ENCODE results near the gene FTL. TPM values are rescaled to one million over a fixed set of nuclear protein-coding genes. Genes with fewer than 3 reads are reported as not detected.

FTL gene
- total RNA-seq, 1 donor from 2014 or later: 1,701 TPM

DNA sequence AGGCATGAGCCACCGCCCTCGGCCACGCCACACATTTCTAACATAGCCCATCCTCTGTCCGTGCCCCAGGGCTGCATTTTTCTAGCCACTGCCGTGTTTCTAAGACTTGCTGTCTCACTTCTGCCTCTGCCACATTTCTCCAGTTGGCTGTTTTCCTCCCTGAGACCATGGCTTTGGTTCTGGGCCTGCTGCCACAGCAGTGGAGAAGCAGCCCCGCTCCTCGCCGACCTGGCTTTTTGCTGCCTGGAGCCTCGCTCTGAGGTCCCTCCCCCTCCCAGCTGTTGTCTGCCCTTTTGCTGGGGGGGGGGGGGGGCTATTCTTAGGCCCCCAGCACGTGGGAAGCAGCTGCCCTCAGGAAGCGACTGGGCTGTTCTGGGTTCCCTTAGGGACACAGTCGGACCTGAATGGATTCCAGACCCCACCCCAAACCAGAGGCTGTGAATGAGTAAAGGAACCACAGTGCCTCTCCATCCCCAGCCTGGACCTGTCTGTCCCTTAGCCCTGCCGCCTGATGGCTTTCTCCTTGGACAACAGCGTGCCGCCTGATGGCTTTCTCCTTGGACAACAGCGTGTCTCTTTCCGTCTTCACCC lies 24.7 kb downstream of the FTL start:
- no peak overlapping the region for H3K4me3 ChIP-seq (ENCODE audit: low read depth, low read length)
- TF ChIP-seq, protein P1, sequence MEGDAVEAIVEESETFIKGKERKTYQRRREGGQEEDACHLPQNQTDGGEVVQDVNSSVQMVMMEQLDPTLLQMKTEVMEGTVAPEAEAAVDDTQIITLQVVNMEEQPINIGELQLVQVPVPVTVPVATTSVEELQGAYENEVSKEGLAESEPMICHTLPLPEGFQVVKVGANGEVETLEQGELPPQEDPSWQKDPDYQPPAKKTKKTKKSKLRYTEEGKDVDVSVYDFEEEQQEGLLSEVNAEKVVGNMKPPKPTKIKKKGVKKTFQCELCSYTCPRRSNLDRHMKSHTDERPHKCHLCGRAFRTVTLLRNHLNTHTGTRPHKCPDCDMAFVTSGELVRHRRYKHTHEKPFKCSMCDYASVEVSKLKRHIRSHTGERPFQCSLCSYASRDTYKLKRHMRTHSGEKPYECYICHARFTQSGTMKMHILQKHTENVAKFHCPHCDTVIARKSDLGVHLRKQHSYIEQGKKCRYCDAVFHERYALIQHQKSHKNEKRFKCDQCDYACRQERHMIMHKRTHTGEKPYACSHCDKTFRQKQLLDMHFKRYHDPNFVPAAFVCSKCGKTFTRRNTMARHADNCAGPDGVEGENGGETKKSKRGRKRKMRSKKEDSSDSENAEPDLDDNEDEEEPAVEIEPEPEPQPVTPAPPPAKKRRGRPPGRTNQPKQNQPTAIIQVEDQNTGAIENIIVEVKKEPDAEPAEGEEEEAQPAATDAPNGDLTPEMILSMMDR (IDR thresholded peaks at IDR 0.05; ENCODE audit: insufficient read depth, low read length, severe bottlenecking): no peak
- FAIRE-seq: no peak
- H3K27me3 ChIP-seq (ENCODE audit: control insufficient read depth, insufficient read depth, low read length): no peaks in the 10 kb centered on the region
- H3K36me3 ChIP-seq (ENCODE audit: control insufficient read depth, insufficient read depth, low read length): peaks cover 26% of the 10 kb centered on the region
- no peak for DNase-seq (ENCODE audit: low read depth)

DNA sequence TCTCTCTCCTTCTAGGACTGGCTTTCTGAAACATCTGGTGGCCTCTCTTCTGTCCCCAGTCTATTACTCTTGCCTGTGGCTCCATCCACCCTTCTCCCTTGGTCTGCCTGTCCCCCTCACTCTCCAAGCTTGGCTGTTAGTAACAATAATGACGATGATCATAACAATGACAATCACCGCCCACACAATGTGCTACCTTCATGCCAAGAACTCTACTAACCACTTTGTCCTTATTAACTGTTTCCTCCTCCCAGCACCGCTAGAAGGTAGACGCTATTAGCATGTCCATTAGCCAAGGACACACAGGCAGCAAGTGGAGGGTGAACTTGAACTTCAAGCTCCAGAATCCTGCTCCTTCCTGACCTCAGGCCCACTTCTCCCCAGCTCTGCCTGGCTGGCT lies 25.3 kb downstream of the FTL start:
- TF ChIP-seq, protein P1 (IDR thresholded peaks at IDR 0.05; ENCODE audit: insufficient read depth, low read length, severe bottlenecking): no peak
- DNase-seq (ENCODE audit: low read depth): no peak
- Histone ChIP-seq H3K4me3 (ENCODE audit: low read depth, low read length) (no peak overlapping the region), H3K36me3 (ENCODE audit: control insufficient read depth, insufficient read depth, low read length) (peaks cover 22% of the 10 kb centered on the region), H3K27me3 (ENCODE audit: control insufficient read depth, insufficient read depth, low read length) (no peaks in the 10 kb centered on the region)
- no peak for FAIRE-seq

DNA sequence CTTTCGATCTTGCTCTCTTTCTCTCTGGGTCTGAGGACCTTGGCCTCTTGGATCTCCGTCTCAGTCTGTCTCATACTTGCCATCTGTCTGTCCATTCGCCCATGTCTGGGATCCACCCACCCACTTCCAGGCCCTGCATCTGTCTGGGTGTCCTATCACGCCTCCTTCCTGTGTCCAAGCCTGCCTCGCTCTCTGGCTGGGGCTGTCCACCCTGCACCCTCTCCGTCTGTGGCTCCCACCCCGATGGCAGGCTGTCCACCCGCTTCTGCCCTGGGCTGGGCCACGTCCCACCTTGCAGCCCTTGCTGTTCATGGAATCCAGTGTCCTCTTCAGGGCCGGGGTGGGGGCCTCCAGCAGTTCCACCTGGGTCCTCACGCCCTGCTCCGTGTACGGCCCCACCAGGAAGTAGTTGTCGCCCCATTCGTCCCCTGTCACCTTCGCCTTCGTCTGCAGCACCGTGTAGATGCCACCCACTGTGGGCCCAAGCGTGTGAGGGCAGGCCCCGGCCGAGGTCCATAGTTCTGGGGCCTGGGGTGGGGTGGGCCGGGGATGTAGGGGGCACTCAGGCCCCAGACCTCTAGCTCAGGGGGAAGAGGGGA lies 26.0 kb downstream of the FTL start:
- DNase-seq (ENCODE audit: low read depth) (no peak), FAIRE-seq (no peak)
- Histone ChIP-seq H3K4me3 (ENCODE audit: low read depth, low read length) (no peak overlapping the region), H3K27me3 (ENCODE audit: control insufficient read depth, insufficient read depth, low read length) (no peaks in the 10 kb centered on the region), H3K36me3 (ENCODE audit: control insufficient read depth, insufficient read depth, low read length) (peaks cover 17% of the 10 kb centered on the region)
- TF ChIP-seq, protein P1 (IDR thresholded peaks at IDR 0.05; ENCODE audit: insufficient read depth, low read length, severe bottlenecking): no peak

DNA sequence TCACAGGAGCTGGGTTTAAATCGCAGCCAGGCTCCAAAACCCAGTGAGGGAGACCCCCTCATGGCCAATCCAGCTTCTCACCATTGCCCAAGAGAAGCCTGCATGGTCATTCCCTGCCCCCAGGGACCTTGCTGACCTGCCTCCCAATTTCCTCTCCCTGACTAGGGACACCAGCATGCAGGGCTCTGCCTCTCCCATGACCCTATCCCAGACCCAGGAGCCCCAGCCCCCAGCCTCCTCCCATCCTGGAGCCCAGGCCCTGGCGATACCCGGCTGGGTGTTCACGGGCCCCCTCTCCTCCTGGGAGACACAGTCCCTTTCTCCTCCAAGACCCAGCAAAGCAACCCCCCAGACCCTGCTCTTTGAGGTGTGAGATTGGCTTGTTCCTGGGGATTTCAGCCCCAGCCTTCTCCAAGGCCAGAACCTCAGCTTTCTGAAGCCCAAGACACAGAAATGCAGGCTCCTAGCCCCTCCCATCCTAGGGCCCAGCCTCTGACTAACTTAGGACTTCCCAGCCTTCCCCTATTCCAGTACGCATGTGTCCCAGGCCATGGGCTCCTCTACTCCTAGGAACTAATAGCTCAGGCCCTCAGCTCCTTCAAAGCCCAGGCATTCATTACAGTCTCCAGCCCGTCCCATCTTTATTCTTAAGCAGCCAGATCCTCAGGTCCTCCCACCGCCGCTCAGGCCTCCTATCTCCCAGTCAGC lies 26.9 kb downstream of the FTL start:
- Histone ChIP-seq H3K27me3 (ENCODE audit: control insufficient read depth, insufficient read depth, low read length) (no peaks in the 10 kb centered on the region), H3K4me3 (ENCODE audit: low read depth, low read length) (peak overlapping the region; percentile 82), H3K36me3 (ENCODE audit: control insufficient read depth, insufficient read depth, low read length) (peaks cover 13% of the 10 kb centered on the region)
- FAIRE-seq (no peak), DNase-seq (ENCODE audit: low read depth) (peak; percentile 69)
- TF ChIP-seq, protein P1 (IDR thresholded peaks at IDR 0.05; ENCODE audit: insufficient read depth, low read length, severe bottlenecking): no peak

DNA sequence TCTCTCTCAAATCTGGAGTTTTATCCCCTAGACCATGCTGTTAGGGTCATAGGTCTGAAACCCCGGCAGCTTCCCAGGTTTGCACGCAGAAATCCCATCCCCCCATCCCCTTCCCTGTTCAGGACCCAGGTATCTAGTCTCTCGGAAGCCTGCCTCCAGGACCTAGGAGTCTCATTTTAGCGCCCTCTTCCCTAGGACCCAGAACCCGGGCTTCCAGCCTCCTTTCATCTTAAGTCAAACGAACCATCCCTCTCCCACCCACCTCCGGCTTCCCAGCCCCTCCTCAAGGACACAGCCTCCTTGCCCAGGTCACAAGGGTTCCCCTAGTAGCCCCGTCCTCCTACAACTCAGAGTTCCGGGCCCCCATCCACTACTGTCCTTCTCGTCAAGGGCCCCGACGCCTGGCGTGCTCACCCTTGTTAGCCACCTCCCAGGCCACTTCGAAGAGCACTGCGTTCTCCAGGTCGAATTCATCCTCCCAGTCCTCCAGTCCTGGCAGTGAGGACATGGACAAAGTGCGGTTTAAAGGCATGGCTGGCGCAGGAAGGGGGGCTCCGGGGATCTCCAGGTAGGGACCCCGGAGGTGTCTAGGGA lies 27.6 kb downstream of the FTL start:
- H3K4me3 ChIP-seq (ENCODE audit: low read depth, low read length): peak overlapping the region; percentile 82
- DNase-seq (ENCODE audit: low read depth) (peak; percentile 12), FAIRE-seq (no peak)
- H3K36me3 ChIP-seq (ENCODE audit: control insufficient read depth, insufficient read depth, low read length): peaks cover 12% of the 10 kb centered on the region
- TF ChIP-seq, protein P1 (IDR thresholded peaks at IDR 0.05; ENCODE audit: insufficient read depth, low read length, severe bottlenecking): peak; percentile 5
- no peaks in the 10 kb centered on the region for H3K27me3 ChIP-seq (ENCODE audit: control insufficient read depth, insufficient read depth, low read length)
